ENCODE data around the gene SPAG16. TPM values are rescaled to one million over a fixed set of nuclear protein-coding genes. Genes with fewer than 3 reads are reported as not detected.

Gene SPAG16
- total RNA-seq, 1 donor from 2014 or later, result 14.4 TPM

DNA sequence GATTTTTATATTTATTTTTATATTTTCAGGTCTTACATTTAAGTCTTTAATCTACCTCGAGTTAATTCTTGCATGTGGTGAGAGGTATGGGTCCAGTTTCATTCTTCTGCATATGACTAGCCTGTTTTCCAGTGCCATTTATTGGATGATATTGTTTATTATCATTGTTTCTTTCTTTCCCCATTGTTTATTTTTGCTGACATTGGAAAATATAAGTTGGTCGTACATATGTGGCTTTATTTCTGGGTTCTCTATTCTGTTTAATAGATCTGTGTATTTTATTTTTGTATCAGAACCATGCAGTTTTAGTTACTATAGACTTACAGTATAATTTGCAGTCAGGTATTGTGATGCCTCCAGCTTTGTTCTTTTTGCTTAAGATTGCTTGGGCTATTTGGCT, 1013.2 kb downstream of the SPAG16 start:
- Mint-ChIP-seq H3K9me3 (ENCODE audit: unreplicated experiment) (peaks cover 3% of the 10 kb centered on the region), H3K36me3 (ENCODE audit: low read depth, unreplicated experiment) (no peaks in the 10 kb centered on the region), H3K4me1 (ENCODE audit: unreplicated experiment) (peaks cover 4% of the 10 kb centered on the region), H3K27me3 (ENCODE audit: unreplicated experiment) (peaks cover 3% of the 10 kb centered on the region), H3K4me3 (ENCODE audit: unreplicated experiment) (no peak overlapping the region), H3K27ac (ENCODE audit: unreplicated experiment) (no peak overlapping the region)
- TF ChIP-seq, protein P1, sequence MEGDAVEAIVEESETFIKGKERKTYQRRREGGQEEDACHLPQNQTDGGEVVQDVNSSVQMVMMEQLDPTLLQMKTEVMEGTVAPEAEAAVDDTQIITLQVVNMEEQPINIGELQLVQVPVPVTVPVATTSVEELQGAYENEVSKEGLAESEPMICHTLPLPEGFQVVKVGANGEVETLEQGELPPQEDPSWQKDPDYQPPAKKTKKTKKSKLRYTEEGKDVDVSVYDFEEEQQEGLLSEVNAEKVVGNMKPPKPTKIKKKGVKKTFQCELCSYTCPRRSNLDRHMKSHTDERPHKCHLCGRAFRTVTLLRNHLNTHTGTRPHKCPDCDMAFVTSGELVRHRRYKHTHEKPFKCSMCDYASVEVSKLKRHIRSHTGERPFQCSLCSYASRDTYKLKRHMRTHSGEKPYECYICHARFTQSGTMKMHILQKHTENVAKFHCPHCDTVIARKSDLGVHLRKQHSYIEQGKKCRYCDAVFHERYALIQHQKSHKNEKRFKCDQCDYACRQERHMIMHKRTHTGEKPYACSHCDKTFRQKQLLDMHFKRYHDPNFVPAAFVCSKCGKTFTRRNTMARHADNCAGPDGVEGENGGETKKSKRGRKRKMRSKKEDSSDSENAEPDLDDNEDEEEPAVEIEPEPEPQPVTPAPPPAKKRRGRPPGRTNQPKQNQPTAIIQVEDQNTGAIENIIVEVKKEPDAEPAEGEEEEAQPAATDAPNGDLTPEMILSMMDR (IDR thresholded peaks at IDR 0.05; ENCODE audit: unreplicated experiment), result no peak
- no peak for DNase-seq (ENCODE audit: low spot score)

DNA sequence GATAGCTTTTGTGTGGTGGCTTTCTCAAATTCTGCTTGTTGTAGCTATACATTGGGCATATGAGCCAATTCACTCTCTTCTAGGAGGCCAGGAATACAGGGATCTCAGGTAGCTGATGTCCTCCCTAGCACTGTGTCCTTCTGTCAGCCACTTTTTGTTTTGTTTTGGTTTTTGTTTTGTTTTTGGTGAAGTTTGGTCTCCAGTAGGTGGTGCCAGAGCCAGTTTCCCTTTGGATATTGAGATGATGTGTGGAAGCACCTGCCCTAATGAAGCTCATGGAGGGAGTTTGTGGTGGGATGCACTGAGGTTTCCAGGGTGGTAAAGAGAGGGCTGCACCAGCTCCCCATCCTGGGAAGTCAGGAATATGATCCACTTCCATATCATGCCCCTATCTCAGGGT, 1026.1 kb downstream of the SPAG16 start:
- Mint-ChIP-seq H3K27me3 (ENCODE audit: unreplicated experiment) (no peaks in the 10 kb centered on the region), H3K9me3 (ENCODE audit: unreplicated experiment) (no peaks in the 10 kb centered on the region), H3K4me1 (ENCODE audit: unreplicated experiment) (no peaks in the 10 kb centered on the region), H3K4me3 (ENCODE audit: unreplicated experiment) (no peak overlapping the region), H3K36me3 (ENCODE audit: low read depth, unreplicated experiment) (no peaks in the 10 kb centered on the region), H3K27ac (ENCODE audit: unreplicated experiment) (no peak overlapping the region)
- no peak for DNase-seq (ENCODE audit: low spot score)
- TF ChIP-seq, protein P1 (IDR thresholded peaks at IDR 0.05; ENCODE audit: unreplicated experiment), result no peak

DNA sequence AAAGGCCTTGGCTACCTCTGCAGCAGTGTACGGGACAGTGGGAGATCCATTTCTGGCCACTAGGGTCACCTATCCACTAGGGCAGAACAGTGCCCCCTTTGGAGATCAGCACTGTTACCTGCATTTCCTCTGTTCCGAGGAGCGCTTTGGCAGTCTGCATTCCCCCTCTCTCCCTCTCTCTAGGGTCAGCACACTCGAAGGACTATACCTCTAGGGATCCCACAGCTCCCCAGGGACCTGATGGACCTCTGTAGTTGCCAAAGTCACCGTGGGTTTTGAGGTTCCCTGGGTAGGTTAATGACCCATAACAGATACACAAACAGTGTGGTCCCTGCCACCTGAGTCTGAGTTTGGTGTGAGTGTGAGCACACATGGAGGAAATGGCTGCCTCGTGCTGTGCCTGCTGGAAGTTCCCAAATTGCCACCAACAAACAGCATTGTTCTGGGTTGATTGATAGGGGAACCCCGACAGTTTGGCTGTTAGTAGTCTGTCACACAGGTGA, 1026.8 kb downstream of the SPAG16 start:
- H3K4me1 Mint-ChIP-seq (ENCODE audit: unreplicated experiment), result no peaks in the 10 kb centered on the region
- H3K36me3 Mint-ChIP-seq (ENCODE audit: low read depth, unreplicated experiment), result no peaks in the 10 kb centered on the region
- no peak for DNase-seq (ENCODE audit: low spot score)

DNA sequence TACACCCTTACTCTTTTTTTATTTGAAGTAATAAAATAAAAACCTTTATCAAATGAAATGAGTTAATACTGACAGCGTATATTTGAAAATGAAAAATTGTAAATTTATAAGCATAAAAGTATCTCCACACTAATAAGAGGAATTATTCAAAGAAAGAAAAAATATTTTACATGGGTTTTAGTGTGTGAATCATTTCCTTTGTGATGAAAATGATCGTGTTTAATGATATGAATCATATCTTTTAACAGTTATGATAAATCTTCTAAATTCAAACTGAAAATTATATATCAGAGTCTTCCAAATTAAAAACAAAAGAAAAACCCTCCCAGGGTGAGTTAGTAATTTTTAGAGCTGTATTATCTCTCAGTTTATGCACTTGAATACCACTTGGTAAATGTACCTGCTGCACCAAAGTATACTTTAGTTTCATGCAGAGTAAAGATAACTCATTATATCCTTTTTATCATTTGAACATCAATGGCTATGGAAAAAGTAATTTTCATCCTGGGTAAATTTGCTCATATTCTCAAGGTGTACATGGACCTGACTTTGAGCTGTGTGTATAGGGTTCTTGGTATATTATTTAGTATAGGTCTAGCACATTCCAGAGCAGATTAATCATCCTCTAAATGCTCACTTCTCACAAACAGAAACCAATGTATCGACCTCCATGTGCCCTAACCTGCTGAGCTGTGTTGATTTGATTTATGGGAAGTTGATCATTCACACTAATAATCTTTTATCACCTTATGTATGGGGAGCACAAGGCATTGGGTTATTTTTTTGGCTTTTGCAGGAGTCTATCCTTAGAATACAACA, 1027.9 kb downstream of the SPAG16 start:
- Mint-ChIP-seq H3K36me3 (ENCODE audit: low read depth, unreplicated experiment) (no peaks in the 10 kb centered on the region), H3K4me1 (ENCODE audit: unreplicated experiment) (no peaks in the 10 kb centered on the region), H3K27ac (ENCODE audit: unreplicated experiment) (no peak overlapping the region), H3K9me3 (ENCODE audit: unreplicated experiment) (no peaks in the 10 kb centered on the region), H3K4me3 (ENCODE audit: unreplicated experiment) (no peak overlapping the region), H3K27me3 (ENCODE audit: unreplicated experiment) (no peaks in the 10 kb centered on the region)
- TF ChIP-seq, protein P1 (IDR thresholded peaks at IDR 0.05; ENCODE audit: unreplicated experiment), result no peak
- DNase-seq (ENCODE audit: low spot score), result no peak

More for the DNA sequence above, 1026.8 kb downstream of the SPAG16 start:
- Mint-ChIP-seq H3K4me3 (ENCODE audit: unreplicated experiment) (no peak overlapping the region), H3K9me3 (ENCODE audit: unreplicated experiment) (no peaks in the 10 kb centered on the region), H3K27me3 (ENCODE audit: unreplicated experiment) (no peaks in the 10 kb centered on the region), H3K27ac (ENCODE audit: unreplicated experiment) (no peak overlapping the region)
- TF ChIP-seq, protein P1 (IDR thresholded peaks at IDR 0.05; ENCODE audit: unreplicated experiment), result no peak

DNA sequence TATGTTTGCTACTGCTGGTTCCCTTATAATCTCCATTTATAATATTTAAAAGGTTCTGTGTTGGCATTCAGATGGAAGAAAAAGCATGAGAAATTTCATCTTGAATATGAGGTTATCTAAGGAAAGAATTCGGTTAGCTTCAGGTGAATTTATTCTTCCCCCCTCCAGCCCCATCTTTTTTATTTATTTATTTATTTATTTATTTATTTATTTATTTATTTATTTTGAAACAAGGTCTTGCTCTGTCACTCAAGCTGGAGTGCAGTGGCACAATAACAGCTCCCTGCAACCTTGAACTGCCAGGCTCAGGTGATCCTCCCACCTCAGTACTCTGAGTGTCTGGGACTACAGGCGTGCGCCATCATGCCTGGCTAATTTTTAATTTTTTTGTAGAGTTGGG, 1031.1 kb downstream of the SPAG16 start:
- no peaks in the 10 kb centered on the region for H3K9me3 Mint-ChIP-seq (ENCODE audit: unreplicated experiment)

More for the DNA sequence above, 1031.1 kb downstream of the SPAG16 start:
- DNase-seq (ENCODE audit: low spot score), result no peak
- no peak overlapping the region for H3K27ac Mint-ChIP-seq (ENCODE audit: unreplicated experiment)
- no peaks in the 10 kb centered on the region for H3K4me1 Mint-ChIP-seq (ENCODE audit: unreplicated experiment)
- no peaks in the 10 kb centered on the region for H3K36me3 Mint-ChIP-seq (ENCODE audit: low read depth, unreplicated experiment)
- TF ChIP-seq, protein P1 (IDR thresholded peaks at IDR 0.05; ENCODE audit: unreplicated experiment), result no peak
- no peaks in the 10 kb centered on the region for H3K27me3 Mint-ChIP-seq (ENCODE audit: unreplicated experiment)
- H3K4me3 Mint-ChIP-seq (ENCODE audit: unreplicated experiment), result no peak overlapping the region

Data from endothelial cell (in vitro differentiated cells).